HepG2 (cell line): Measurements from ENCODE around the gene OR6V1. TPM values are rescaled to one million over a fixed set of nuclear protein-coding genes. Genes with fewer than 3 reads are reported as not detected.

Experiments used
- ATAC-seq: fragments of 200-7000 bp; cut with Tn5 transposase; 3 replicates; pipeline ENCODE4 v1.9.1; 2020; ENCODE audit warnings: mild to moderate bottlenecking, moderate library complexity
- BruUV-seq: library from RNA; stranded (reverse); fragments of 400-500 nt; replicated peaks from 2 replicates; lab custom pipeline; 2021; lab: Mats Ljungman, UMichigan
- CTCF ChIA-PET: fragments of 300-600 bp; formaldehyde crosslinking; extraction: SDS; loops from one replicate; lab custom pipeline; 2021; ENCODE audit warnings: low total read pairs, inconsistent platforms, low intra/inter-chr PET ratio; lab: Yijun Ruan, JAX
- POLR2A ChIA-PET: fragments of 350-600 bp; sonication (Branson Sonifier 250); formaldehyde crosslinking; loops from one replicate; lab custom pipeline; 2020; ENCODE audit warnings: antibody characterized with exemption, inconsistent platforms; lab: Yijun Ruan, JAX
- DNase-seq: peaks from one replicate; pipeline ENCODE4 v3.0.0-alpha.2; 2015; ENCODE audit warnings: low spot score
- FAIRE-seq: peaks from 3 replicates; lab custom pipeline; 2011; peaks lifted over from hg19 to GRCh38; lab: Jason Lieb, UNC
- H2AFZ ChIP-seq: one replicate; pipeline ENCODE4 v1.6.1; 2011; ENCODE audit warnings: low read length, inconsistent platforms
- H3K27ac ChIP-seq: fragments of 300-600 bp; 3 replicates; pipeline ENCODE4 v1.8.0; 2011; ENCODE audit warnings: mixed run types, mild to moderate bottlenecking, mixed read lengths, low read length, inconsistent platforms; ENCODE audit not compliant: insufficient read depth; ENCODE audit errors: extremely low read length
- H3K27me3 ChIP-seq, 2 experiments: fragments of 200-600 bp in 1 of 2; 2 replicates in 1 of 2; 3 replicates in 1 of 2; pipeline versions ENCODE4 v1.6.0 to v1.8.0; 2011; ENCODE audit warnings: low read length in 2 of 2, mild to moderate bottlenecking in 2 of 2, moderate library complexity in 2 of 2, inconsistent platforms in 1 of 2; ENCODE audit not compliant: insufficient read depth in 2 of 2, control insufficient read depth in 1 of 2
- H3K36me3 ChIP-seq, 2 experiments: fragments of 200-600 bp in 1 of 2; replicated peaks in 1 of 2; 2 replicates in 1 of 2; 3 replicates in 1 of 2; pipeline versions ENCODE4 v1.5.1 to v1.8.0; 2011; ENCODE audit warnings: low read length in 2 of 2, inconsistent platforms in 1 of 2; ENCODE audit not compliant: insufficient read depth in 2 of 2, control insufficient read depth in 1 of 2
- H3K4me1 ChIP-seq: 2 replicates; pipeline ENCODE4 v1.5.1; 2012; ENCODE audit warnings: low read length, inconsistent platforms; ENCODE audit not compliant: insufficient read depth
- H3K4me2 ChIP-seq: 2 replicates; pipeline ENCODE4 v1.6.0; 2011; ENCODE audit warnings: low read depth, low read length, inconsistent platforms
- H3K4me3 ChIP-seq, 3 experiments: fragments of 200-600 bp in 1 of 3; sonication (generic), shearing (Covaris generic) in 1 of 3; replicated peaks in 1 of 3; 2 replicates each; pipeline ENCODE4 v1.5.1; 2011 to 2016; ENCODE audit warnings: low read length in 3 of 3, inconsistent platforms in 2 of 3, low read depth in 2 of 3, mild to moderate bottlenecking in 2 of 3, control low read depth in 1 of 3, mixed read lengths in 1 of 3; ENCODE audit not compliant: insufficient read depth in 1 of 3
- H3K79me2 ChIP-seq: one replicate; pipeline ENCODE4 v1.6.1; 2011; ENCODE audit warnings: low read length, inconsistent platforms; ENCODE audit not compliant: insufficient read depth
- H3K9ac ChIP-seq: 2 replicates; pipeline ENCODE4 v1.6.0; 2011; ENCODE audit warnings: mild to moderate bottlenecking, low read depth, low read length, inconsistent platforms; ENCODE audit not compliant: insufficient read depth
- H3K9me3 ChIP-seq: 2 replicates; pipeline ENCODE4 v1.5.1; 2012; ENCODE audit warnings: mild to moderate bottlenecking, low read length
- H4K20me1 ChIP-seq: 2 replicates; pipeline ENCODE4 v1.6.0; 2011; ENCODE audit warnings: inconsistent platforms, mild to moderate bottlenecking, low read length, moderate library complexity; ENCODE audit not compliant: insufficient read depth
- GABPA ChIP-seq, 2 experiments: IDR thresholded peaks; 2 replicates each; pipeline ENCODE4 v1.6.1; 2011 to 2016; ENCODE audit warnings: low read depth in 2 of 2, low read length in 1 of 2, missing biosample characterization in 1 of 2, missing genetic modification characterization in 1 of 2
- GATA4 ChIP-seq: sonication (generic); IDR thresholded peaks from 2 replicates; pipeline ENCODE4 v1.6.1; 2016; ENCODE audit warnings: antibody characterized with exemption, low read depth, borderline replicate concordance
- KDM5B ChIP-seq: sonication (generic); formaldehyde crosslinking; IDR thresholded peaks from 2 replicates; pipeline ENCODE4 v1.4.0; 2020; ENCODE audit warnings: missing genetic modification reagents, mild to moderate bottlenecking, borderline replicate concordance
- MAZ ChIP-seq, 2 experiments: sonication (generic) in 1 of 2; formaldehyde crosslinking in 1 of 2; IDR thresholded peaks; 2 replicates each; pipeline versions ENCODE4 v1.5.0 to v1.6.1; 2012 to 2020; ENCODE audit warnings: low read depth in 2 of 2, mild to moderate bottlenecking in 2 of 2, borderline replicate concordance in 1 of 2, improper control_type of control experiment in 1 of 2, low read length in 1 of 2, missing genetic modification reagents in 1 of 2, moderate library complexity in 1 of 2
- TAF1 ChIP-seq: sonication (generic); formaldehyde crosslinking; IDR thresholded peaks from 2 replicates; pipeline ENCODE4 v1.4.0; 2020; ENCODE audit warnings: missing genetic modification reagents
- ZNF44 ChIP-seq: sonication (generic); formaldehyde crosslinking; IDR thresholded peaks from 2 replicates; pipeline ENCODE4 v1.5.1; 2020; ENCODE audit warnings: mild to moderate bottlenecking, missing genetic modification reagents
- in situ Hi-C: cut with HindIII; loops from 2 replicates; pipeline ENCODE4 v1.10.0; 2017; ENCODE audit warnings: low pct_unique_long_range_greater_than_20kb; ENCODE audit not compliant: extremely low pct_ligation_motif_present
- intact Hi-C: fragments of 100-400 bp; cut with micrococcal nuclease; formaldehyde crosslinking; loops from one replicate; pipeline ENCODE4 v1.10.0; 2022; ENCODE audit not compliant: unreplicated experiment
- polyA plus RNA-seq, 8 experiments: library from polyadenylated mRNA; depleted of rRNA in 3 of 8; stranded (reverse) in 7 of 8; unstranded in 1 of 8; fragments of >200 nt; fragmentation: Illumina TruSeq in 4 of 8; extraction: Trizol in 4 of 8; gene quantifications; 2 replicates each; pipeline versions ENCODE4 v1.2.1 to v1.2.3, GENCODE V29; 2011 to 2016; ENCODE audit warnings: low read depth in 4 of 8, missing spikeins in 1 of 8, mixed read lengths in 1 of 8; ENCODE audit not compliant: insufficient read depth in 1 of 8
- total RNA-seq, 5 experiments: library from RNA; depleted of rRNA; stranded (reverse); fragments of >200 nt; fragmentation: Illumina TruSeq; extraction: Trizol; gene quantifications; 2 replicates each; pipeline ENCODE4 v1.2.3, GENCODE V29; 2016; ENCODE audit warnings: low read depth in 1 of 5
- TF ChIP-seq, protein P1 (sequence below): sonication (generic); formaldehyde crosslinking; conservative IDR thresholded peaks from 2 replicates; pipeline ENCODE4 v1.8.0; 2022; ENCODE audit warnings: mild to moderate bottlenecking, moderate library complexity, missing genetic modification reagents
- TF ChIP-seq, protein P2 (sequence below): sonication (generic); formaldehyde crosslinking; IDR thresholded peaks from 2 replicates; pipeline ENCODE4 v1.4.0; 2020; ENCODE audit warnings: mild to moderate bottlenecking, missing genetic modification reagents
- TF ChIP-seq, protein P3 (sequence below): sonication (generic); formaldehyde crosslinking; IDR thresholded peaks from 2 replicates; pipeline ENCODE4 v1.8.0; 2022; ENCODE audit warnings: missing genetic modification reagents, low read depth, mild to moderate bottlenecking, borderline replicate concordance
- TF ChIP-seq, protein P4 (sequence below): sonication (generic); formaldehyde crosslinking; IDR thresholded peaks from 2 replicates; pipeline ENCODE4 v1.5.1; 2020; ENCODE audit warnings: missing genetic modification reagents, mild to moderate bottlenecking, borderline replicate concordance

The OR6V1 gene
- total and polyA plus RNA-seq, 2 of the 13 experiments (the other 11 are each of a cell fraction or from before 2014, with no cell fraction given), result not detected

DNA sequence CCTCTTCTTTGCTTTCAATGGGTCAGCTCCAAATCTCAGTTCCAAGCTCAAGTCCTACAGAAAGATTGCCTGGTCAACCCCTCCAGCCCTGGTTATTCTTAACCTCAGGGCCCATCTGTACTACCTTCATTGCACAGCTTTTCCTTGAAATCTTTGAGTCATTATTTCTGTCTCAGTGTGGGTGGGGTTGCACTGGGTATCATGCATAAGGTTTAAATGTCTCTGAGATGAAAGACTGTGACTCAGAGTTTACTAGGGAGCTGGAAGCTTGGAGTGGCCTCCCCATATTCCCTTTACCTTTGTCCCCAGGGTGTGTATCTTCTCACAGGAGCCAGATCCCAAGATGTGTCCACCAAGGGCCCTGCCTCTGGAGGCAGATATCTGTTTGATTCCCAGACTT lies 3.3 kb upstream of the OR6V1 start:
- no peaks in the 10 kb centered on the region for H3K9me3 ChIP-seq
- POLR2A ChIA-PET, result no interaction called here
- no peak overlapping the region for H3K9ac ChIP-seq
- in situ Hi-C loops, result no loop called here
- H3K79me2 ChIP-seq, result no peaks in the 10 kb centered on the region
- H2AFZ ChIP-seq, result no peak overlapping the region
- FAIRE-seq (no peak), ATAC-seq (no peak), DNase-seq (no peak)
- no peak overlapping the region for H3K4me2 ChIP-seq
- H3K4me3 ChIP-seq, result no peak overlapping the region
- BruUV-seq, result no TSS peak
- no peaks in the 10 kb centered on the region for H4K20me1 ChIP-seq
- no peaks in the 10 kb centered on the region for H3K36me3 ChIP-seq
- peaks cover 3% of the 10 kb centered on the region for H3K4me1 ChIP-seq
- no peak for TF ChIP-seq GABPA (IDR thresholded peaks at IDR 0.05; ENCODE audit: low read depth, low read length)
- no peak for TF ChIP-seq GABPA (CRISPR knock-in tag; IDR thresholded peaks at IDR 0.05; ENCODE audit: low read depth)
- TF ChIP-seq KDM5B (CRISPR knock-in tag), result no peak
- TF ChIP-seq, protein P1, sequence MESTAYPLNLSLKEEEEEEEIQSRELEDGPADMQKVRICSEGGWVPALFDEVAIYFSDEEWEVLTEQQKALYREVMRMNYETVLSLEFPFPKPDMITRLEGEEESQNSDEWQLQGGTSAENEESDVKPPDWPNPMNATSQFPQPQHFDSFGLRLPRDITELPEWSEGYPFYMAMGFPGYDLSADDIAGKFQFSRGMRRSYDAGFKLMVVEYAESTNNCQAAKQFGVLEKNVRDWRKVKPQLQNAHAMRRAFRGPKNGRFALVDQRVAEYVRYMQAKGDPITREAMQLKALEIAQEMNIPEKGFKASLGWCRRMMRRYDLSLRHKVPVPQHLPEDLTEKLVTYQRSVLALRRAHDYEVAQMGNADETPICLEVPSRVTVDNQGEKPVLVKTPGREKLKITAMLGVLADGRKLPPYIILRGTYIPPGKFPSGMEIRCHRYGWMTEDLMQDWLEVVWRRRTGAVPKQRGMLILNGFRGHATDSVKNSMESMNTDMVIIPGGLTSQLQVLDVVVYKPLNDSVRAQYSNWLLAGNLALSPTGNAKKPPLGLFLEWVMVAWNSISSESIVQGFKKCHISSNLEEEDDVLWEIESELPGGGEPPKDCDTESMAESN (CRISPR knock-in tag), result no peak
- TF ChIP-seq, protein P2, sequence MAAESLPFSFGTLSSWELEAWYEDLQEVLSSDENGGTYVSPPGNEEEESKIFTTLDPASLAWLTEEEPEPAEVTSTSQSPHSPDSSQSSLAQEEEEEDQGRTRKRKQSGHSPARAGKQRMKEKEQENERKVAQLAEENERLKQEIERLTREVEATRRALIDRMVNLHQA, result no peak
- no peak for TF ChIP-seq MAZ (IDR thresholded peaks at IDR 0.05; ENCODE audit: borderline replicate concordance, low read depth, low read length)
- TF ChIP-seq MAZ (CRISPR knock-in tag; IDR thresholded peaks at IDR 0.05; ENCODE audit: low read depth), result no peak
- TF ChIP-seq, protein P3, sequence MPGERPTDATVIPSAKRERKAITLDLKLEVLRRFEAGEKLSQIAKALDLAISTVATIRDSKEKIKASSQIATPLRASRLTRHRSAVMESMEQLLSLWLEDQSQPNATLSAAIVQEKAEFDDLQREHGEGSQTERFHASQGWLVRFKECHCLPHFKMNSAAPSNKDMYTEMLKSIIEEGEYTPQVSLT (CRISPR knock-in tag), result no peak
- TF ChIP-seq, protein P4, sequence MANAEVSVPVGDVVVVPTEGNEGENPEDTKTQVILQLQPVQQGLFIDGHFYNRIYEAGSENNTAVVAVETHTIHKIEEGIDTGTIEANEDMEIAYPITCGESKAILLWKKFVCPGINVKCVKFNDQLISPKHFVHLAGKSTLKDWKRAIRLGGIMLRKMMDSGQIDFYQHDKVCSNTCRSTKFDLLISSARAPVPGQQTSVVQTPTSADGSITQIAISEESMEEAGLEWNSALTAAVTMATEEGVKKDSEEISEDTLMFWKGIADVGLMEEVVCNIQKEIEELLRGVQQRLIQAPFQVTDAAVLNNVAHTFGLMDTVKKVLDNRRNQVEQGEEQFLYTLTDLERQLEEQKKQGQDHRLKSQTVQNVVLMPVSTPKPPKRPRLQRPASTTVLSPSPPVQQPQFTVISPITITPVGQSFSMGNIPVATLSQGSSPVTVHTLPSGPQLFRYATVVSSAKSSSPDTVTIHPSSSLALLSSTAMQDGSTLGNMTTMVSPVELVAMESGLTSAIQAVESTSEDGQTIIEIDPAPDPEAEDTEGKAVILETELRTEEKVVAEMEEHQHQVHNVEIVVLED (CRISPR knock-in tag), result no peak
- TF ChIP-seq GATA4, result no peak
- no peak for TF ChIP-seq ZNF44 (CRISPR knock-in tag)
- no peak for TF ChIP-seq TAF1
- CTCF ChIA-PET, result no interaction called here
- H3K27me3 ChIP-seq, result peaks cover 0 to 9% of the 10 kb centered on the region in 2 experiments; a peak in 3 of 5 replicates
- intact Hi-C loops, result no loop called here
- no peak overlapping the region for H3K27ac ChIP-seq
